Inferior parietal cortex (tissue), 1 donor: ENCODE data around the gene DEPP1.

Source experiments
- DNase-seq: peaks from one replicate; pipeline ENCODE4 v3.0.0-alpha.2; 2016; ENCODE audit errors: extremely low spot score

DEPP1 gene

DNA sequence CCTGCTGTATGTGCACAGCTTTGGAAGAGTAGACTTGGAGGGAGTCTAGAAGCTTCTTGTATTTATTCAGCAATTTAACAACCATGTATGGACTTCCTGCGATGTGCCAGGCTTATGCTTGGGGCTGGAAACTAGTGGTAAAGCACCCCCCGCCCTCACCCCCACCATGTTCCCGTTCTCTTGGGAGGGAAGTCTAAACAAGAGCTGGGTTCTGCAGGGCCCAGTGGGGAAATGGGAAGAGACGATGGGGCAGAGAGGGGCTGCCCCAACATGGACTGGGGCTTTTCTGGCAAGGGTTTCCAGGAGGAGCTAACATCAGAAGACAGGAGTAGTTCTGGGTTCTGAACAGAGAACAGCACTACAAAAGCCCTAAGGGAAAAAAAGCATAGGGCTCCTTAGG, 11.0 kb downstream of the DEPP1 start:
- no peak for DNase-seq

DNA sequence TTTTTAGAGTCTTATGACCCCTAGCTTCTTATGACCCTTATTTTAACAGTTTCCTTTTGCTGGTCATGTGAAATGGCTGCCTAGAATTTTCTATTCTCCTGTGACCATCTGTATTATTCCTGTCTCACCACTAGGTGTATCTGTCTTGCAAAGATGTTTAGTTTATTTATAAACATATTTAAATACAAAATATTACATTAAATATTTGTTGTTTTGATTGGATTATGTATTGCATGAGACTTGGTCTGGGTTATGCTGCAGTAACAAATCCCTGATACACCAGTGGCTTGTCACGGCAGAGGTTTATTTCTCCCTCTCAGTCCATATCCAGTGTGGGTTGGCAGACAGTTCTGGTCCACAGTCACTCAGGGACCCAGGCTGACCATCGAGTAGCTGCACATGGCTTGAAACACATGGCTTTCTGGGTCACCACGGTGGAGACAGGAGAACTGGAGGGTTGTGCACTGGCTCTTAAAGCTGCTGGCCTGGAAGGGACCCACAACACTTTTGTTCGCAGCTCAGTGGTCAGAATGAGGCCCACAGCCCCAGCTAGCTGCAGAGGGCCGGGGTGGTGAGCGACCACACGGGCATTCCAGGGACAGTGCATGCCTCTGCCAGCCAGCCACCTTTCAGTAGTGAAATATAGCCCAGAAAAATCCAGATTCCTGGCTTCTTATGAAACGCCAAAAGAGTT, 11.6 kb downstream of the DEPP1 start:
- DNase-seq = no peak

DNA sequence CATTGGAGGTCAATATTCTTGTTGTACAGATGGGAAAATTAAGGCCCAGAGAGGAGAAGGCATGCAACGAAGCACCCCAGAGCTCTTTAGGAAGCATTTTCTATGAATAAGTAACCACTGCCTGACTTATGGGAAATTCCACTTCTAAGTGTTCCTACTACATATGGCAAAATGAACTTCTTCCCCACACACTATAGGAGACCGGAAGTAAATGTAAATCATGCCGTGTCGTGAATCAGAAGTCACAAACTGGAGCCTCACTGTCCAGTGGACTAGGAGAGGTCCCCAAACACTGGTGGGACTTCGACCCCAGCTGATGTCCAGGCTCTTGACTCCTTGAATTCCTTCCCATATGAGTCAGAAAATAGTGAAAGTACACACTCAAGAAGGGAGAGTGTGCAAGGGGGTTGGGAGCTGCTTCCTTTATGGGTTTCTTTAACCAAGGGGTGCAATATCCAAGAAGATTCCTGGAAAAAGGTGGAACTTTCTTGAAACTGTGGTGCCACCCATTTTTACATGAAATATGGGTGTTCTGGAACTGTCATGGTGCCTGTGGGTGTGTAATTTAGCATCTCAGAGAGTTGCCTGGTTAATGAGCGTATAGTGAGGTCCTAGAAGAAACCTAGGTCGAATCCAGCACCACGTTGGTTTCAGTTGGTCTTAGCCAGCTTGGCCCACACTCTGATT, 12.3 kb downstream of the DEPP1 start:
- no peak for DNase-seq

DNA sequence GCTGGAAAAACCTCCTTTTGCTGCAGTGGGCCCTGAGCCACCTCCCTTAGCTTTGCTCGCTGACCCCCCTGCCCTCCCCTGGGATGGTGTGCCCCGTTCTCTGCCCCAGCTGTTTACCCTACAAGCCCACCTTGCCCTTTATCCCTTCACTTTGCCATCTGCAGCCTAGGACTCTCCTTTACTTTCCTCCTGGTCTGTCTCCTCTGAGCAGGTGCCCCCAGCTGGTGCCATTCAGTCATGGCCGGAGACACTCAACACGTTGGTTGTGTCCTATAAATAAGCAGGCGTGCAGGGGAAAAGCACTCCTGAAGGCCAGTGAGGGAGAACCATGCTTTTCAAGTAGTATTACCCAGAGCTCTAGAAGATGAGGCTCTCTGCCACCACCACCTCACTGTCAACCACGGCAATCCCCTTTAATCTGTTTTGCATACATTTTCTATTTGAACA, 12.9 kb downstream of the DEPP1 start:
- DNase-seq = no peak

DNA sequence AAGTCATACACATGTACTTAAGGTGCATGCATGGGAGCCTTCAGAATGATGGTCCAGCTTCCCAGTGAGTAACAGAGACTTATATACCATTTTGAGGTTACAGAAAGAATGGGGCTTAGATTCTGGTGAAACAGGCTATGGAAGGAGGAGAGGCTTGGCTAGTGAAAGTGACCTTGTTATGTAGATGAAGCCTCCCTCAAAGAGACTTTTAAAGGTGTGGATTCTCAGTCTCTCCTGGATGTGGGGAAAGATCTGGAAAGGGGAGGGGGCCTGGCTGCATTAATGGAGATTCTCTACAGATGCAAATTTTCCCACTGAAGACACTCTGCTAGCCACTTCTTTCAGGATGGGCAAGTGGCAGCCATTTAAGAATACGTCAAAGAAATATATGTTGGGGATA, 13.5 kb downstream of the DEPP1 start:
- no peak for DNase-seq

DNA sequence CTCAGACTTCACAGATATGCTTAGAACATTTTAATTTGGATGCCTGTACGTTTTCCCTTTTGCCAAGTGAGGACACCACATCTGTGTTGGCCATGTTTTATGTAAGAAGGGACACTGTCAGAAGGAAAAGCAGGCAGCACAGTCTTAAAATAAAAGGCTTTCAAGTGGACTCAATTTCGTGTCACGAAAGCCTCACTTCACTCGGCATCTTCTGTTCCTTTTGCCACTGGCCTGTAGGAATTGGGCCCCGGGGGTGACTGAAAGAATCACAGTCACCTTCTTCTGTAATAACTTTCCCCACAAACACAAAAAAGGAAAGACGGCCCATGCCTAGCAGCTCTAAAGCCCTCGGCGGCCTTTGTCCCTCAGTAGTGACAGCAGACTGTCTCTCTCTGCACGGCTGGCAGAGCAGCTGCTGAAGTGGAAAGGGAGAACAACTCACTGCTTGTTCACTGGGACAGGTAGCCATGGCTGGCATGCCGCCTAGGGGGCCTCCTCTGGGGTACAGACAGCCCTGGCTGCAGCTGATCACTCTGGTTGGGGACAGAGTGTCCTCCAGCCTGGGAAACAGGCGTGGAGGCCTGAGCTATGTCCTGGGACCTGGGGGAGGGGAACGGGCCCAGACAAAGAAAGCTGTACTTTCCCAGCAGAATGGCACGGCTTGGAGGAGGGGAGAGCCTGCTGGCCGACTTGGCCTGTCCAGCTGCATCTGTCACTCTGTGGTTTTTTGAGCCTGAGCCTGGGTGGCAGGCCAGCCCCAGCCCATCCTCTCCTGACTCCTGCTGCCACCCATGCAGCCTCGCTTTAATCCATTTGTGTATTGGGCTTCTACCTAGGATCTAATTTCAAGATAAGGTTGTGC, 14.6 kb downstream of the DEPP1 start:
- DNase-seq = peak; percentile 89

DNA sequence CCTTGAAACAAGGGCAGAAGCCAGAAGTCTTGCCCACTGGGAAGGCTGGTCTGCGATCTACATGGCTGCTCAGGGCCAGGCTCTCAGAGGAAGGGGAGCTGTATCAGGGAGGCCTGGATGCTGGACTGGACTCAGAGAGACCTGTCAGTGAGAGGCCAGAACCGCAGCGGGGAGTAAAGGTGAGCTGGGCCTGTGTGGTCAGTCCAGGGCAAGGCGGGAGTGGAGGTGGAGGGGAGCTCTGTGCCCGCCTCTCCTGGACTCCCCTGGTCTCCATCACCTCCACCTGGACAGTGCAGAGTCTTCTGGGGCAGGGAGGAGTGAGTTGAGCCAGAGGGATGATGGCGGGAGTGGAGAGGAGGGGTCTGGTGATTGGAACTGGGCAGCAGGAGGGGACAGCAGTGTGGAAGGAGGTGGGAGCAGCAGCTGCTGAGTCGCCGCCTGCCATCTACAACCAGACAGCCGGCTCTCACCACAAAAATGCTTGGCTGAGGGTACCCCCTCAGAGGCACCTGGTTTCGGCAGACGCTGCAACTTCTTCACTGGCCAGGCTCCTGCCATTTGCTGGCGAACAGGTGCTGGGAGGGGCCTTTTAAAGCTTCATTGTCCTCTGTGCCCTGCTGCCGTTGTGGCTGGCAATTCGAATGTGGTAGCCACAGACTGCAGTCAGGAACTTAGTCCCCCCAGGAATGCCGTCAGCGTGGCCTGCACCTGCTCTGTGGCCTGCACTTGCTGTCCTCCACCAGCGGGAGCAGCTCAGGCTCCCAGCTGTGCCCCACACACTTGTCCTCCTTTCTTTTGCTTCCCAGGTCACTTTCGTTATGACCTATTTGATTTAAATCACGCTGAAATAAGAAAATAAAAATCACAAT, 15.5 kb downstream of the DEPP1 start:
- no peak for DNase-seq

DNA sequence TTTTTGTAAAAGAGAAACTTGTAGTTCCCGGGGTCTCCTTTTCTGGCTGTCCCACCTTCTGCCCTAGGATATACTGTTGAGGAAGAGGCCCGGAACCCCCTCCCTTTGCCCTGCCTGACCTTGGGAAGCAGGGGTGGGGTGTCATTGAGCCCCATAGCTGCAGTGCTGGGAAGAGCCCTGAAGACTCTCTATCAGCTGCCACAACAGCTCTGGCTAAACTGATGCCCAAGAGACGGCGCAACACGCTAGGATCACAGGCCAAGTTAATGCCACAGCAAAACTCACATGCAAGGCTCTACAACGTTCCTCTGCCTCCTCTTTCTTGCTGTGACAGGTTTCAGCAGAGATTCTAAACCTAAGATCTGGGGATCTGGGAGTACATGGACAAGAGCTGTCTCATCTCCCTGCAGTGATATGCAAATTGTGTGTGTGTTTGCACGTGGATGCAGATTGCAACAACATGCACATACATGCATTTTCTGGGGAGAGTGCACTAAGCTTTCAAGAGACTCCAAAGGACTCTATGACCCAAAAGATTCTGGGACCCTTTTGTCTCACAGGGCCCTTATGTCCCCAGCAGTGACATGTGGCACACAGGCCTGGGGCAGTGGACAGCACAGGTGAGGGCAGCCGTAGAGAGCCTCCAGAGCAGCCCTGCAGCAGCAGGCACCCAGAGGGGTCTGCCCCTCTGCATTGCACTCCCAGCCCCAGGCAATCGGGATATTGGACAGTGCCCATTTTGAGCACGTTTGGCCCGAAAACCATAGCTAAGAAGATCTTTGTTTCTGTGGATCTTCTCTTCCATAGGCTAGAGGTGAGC, 16.5 kb downstream of the DEPP1 start:
- DNase-seq = no peak

DNA sequence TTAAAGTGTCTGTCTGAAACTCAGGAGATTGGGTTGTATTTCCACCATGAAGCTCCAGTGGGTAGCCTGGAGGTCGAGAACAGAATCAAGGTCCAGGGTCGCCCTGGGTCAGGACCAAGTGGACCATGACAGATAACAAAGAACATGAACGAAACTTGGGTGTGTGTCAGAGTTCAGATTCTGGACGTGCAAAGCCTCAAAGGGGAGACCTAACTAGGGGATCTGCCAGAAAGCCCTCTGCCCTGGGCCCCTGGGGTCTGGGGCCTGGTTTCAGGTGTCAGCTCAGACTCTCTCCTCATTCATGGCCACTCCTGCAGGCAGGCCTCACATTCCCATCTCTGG, 17.4 kb downstream of the DEPP1 start:
- no peak for DNase-seq

DNA sequence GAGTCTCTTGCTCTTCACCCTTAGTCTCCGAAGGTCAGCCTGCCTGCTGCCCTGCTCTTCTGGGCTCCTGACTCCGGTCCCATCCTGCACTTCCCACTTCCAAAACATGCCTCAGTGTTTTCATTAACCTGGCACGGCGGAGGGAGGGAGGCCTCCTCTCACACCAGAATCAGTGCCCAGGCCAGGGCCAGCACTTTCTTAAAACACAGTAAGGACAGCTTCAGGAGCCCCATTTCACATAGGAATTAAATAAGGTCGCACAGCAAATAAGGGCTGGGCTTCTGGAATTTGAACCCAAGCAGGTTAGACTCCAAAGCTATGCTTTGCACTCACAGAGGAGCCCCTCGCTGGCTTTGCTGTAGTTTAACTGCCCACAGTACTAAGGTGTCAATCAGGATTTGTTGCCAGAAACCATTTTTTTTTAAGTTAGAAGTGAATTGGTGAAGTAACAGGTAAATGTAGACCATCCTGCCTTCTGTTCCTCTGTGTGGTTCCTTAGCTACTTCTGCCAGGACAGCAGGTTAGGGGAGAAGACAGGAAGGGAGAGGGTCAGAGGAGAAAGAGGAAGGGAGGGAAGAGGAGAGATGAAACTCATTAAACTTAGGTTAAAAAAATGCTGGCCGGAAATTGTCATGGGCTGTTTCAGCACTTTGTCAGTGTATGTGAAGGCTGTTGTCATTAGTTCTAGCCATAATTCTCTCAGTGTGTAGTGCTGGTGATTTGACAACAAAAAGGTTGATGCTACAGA, 18.0 kb downstream of the DEPP1 start:
- DNase-seq = no peak

DNA sequence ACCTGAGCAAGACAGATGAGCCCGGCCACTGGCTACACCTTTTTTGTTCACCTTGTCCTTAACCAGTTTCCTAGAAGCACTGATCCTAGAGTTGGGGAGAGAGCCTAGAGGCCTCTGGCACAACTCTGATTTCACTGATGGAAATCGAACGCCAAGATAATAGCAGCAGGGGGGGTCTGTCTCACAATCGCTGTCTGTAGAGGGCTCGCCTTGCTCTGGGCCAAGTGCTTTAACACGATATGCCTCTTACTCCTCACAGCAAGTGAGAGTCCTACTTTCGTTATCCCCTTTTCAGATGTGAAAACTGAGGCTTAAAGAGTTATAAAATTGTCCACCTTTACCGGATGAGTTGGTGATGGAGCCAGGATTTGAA, 18.5 kb downstream of the DEPP1 start:
- DNase-seq = no peak

DNA sequence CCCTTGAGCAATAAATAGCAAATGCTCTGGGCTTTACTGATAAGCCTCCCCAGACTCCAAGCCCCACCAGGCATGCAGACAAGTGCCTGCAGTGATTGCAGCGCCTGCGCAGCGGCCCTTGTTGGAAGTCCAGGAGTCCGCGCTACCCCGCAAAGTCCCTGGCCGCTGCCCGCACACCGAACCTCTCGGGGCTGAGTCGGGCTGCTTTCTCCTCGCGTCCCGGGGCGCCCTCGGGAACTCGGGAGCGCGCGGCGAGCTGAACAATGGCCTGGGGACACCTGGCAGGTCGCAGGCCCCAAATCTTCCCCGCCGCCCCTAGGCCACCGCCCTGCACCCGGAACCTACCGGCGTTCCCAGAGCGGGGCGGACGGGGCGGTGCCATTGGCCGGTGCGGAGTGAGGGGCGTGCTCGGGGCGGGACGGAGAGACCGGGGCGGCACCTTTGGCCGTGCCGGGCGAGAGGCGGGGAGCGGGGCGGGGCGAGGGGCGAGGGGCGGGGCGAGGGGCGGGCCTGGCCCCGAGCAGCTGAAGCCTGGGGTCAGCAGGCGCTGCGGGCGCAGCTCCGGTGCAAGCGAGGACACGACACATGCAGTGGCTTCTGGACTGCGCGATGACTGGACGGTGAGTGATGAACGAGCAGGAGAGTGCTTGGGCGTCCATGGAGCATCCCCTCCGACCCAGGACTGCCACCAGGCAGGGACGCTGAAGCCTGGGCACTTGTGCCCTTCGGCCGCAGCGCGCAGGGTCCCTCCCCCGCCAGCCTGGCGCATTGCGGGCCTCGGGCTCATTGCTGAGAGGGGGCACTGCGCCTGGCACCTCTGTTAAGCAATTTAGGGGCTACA, 19.1 kb downstream of the DEPP1 start, which contains the start of gene RASSF4:
Gene RASSF4, plus strand, starts transcription at position 556 of the 841 bp plus-strand sequence. CDS start 10,401 bp downstream, outside the sequence.
- peak; percentile 82 for DNase-seq

DNA sequence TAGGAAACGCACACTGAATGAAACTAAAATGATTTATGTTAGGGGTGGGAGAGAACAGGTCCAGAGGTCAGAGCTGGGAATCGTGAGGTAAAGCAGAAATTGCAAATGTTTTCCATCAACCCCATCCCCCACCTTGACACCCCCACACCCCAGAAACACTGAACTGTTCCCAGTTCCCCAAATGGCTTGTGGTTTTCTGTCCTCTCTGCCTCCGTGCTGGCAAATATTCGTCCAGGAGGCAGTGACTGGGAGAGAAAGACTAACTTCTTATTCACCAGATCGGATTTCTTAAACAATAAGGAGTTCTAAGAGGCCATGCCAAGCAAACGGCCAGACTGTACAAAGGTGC, 19.7 kb downstream of the DEPP1 start:
- DNase-seq = no peak

DNA sequence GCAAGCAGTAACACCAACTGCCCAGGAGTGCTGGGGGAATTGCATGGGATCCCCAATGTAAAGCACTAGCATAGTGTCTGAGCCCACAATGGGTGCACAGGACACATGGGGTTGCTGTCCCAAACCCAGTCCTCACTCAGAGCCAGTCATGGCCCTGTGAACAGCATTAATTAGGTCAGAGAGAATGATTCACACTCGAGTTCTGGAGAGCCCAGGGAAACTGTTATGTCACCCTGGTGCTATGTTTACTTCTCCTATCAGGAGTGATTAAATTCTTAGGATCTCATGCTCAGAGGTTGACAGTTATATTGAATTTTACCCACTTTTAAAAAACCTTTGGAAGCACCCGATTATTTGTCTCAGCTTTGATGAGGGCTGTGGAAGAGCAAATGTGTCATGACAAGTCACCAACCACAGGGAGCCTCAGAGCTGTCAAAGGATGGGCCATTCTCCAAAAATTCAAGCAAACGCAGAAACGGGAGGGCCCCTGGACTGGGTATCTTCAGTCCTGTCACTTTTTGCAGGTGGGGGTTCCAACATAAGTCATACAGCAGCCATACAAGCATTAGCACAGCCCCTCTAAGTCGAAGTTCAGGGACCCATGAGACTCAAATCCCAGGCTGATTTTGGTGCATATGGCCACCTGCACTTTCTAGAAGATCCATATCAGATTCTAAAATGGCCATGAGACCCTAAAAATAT, 20.3 kb downstream of the DEPP1 start:
- DNase-seq = no peak

DNA sequence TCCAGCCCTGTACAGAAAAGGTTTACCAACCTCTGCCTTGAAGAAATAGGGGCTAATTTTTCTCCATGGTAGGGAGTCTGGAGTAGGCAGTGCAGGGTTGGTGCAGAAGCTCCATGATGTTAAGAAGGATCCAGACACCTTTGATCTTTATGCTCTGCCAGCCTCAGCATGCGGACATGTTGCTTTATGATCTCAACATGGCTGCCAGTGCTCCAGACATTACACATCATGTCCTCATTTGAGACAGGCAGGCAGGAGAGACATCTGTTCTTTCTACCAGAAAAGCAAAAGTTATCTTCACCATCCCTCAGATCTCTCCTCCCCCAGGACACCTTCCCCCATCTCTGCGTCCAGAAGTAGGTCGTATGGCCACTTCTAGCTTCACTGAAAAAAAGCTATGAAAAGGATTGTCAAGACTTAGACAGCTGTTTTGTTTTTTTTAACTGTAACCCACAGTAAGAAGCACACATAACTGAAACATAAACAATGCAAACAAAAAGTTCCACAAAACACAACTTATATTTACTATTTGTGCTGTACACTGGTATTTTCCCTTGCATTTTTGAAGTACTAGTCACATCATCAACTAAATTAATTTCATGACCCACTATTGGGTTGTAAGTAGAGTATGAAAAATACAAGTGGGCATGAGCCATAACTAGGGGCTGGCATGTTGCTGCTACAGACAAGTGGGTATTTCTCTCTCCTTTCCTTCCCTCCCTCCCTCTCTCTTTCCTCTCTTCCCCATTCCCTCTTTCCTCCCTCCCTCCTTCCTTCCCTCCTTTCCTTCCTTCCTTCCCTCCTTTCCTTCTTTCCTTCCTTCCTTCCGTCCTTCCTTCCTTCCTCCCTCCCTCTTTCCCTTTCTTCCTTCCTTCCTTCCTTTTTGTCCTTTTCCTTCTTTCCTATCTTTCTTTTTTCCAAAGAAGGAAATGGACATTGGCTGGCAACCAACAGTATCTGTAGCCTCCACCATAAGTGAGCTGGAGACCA, 21.6 kb downstream of the DEPP1 start:
- no peak for DNase-seq

DNA sequence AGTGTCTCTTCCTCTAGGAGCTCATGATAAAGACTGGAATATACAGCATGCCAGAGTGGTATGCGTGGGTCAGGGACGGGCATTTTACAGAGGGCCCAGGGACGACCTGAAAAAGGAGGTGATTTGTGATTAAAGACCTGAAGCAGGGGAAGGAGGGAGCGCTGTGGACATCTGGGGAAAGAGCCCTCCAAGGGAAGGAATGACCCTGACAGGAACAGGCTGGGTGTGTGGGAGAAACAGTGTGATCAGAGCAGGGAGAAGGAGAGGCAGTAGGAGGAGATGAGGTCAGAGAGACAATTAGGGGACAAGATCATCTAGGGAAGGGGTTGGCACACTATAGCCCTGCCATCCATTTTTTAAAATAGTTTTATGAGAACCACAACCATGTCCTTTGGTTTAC, 22.4 kb downstream of the DEPP1 start:
- DNase-seq = no peak

DNA sequence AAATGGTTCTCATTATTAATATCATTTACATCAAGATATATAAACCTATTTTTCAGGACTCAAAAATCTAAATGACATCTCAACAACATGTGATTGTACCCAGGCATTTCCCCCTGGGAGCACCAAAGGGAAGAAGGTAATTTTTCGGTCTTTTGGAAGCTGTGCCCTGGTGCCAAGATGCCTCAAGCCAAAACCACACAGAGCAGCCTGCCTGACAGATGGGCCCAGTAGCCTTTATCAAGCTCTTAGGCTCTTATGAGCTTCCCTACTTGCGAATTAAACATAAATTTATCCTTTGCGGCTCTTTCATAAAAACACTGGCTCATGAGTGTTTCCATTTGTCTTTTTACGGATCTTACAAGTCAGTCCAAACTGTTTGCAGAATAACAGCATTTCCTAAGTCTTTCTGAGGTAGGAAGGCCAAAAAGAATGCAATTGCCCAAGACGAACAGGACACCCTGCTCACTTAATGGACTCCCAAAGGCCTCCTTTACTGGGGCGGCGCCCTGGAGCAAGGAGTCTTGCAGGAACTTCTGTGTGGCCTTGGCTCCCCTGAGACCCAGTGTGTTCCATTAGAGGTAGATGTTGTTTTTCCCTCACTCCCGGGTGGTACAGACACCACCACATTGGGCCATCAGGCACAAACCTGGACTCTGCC, 23.1 kb downstream of the DEPP1 start:
- no peak for DNase-seq
